Suprapubic skin (tissue), 4 donors: ENCODE results near the gene RNFT2. TPM values are rescaled to one million over a fixed set of nuclear protein-coding genes. Genes with fewer than 3 reads are reported as not detected.

Source experiments
- DNase-seq, 2 donors: peaks; one replicate each; pipeline ENCODE4 v3.0.0-alpha.2; 2019; ENCODE audit warnings: low spot score in 2 of 2
- H3K27ac ChIP-seq: fragments of 200-600 bp; sonication (generic); one replicate; pipeline ENCODE4 v1.5.1; 2019
- H3K27me3 ChIP-seq: fragments of 200-600 bp; sonication (generic); one replicate; pipeline ENCODE4 v1.5.1; 2019
- H3K36me3 ChIP-seq: fragments of 200-600 bp; sonication (generic); one replicate; pipeline ENCODE4 v1.5.1; 2019
- H3K4me1 ChIP-seq: fragments of 200-600 bp; sonication (generic); one replicate; pipeline ENCODE4 v1.5.1; 2019
- H3K4me3 ChIP-seq: fragments of 200-600 bp; sonication (generic); one replicate; pipeline ENCODE4 v1.5.1; 2019; ENCODE audit warnings: mild to moderate bottlenecking
- H3K9me3 ChIP-seq: fragments of 200-600 bp; sonication (generic); one replicate; pipeline ENCODE4 v1.5.1; 2019
- CTCF ChIP-seq, 2 donors: fragments of 200-600 bp in 1 of 2; fragments of 450-650 bp in 1 of 2; sonication (generic) in 1 of 2; IDR thresholded peaks; one replicate each; pipeline ENCODE4 v1.5.1; 2016 to 2019; ENCODE audit warnings: antibody characterized with exemption in 2 of 2, mild to moderate bottlenecking in 1 of 2, moderate library complexity in 1 of 2
- EP300 ChIP-seq: sonication (generic); formaldehyde crosslinking; IDR thresholded peaks from one replicate; pipeline ENCODE4 v1.6.1; 2017; ENCODE audit warnings: antibody characterized with exemption
- POLR2A ChIP-seq, 2 donors: fragments of 450-650 bp; IDR thresholded peaks; one replicate each; pipeline ENCODE4 v1.6.1; 2017; ENCODE audit warnings: antibody characterized with exemption in 2 of 2, mild to moderate bottlenecking in 2 of 2, moderate library complexity in 2 of 2
- POLR2AphosphoS5 ChIP-seq, 3 donors: sonication (generic); formaldehyde crosslinking; IDR thresholded peaks; one replicate each; pipeline ENCODE4 v1.6.1; 2017; ENCODE audit warnings: antibody characterized with exemption in 3 of 3
- WGBS: methylation state at CpG from one replicate; pipeline ENCODE4 v1.1.5; 2018; 5-methylcytosine and 5-hydroxymethylcytosine counted together
- total RNA-seq, 4 donors: library from RNA; depleted of rRNA; stranded (reverse); fragments of >200 nt; gene quantifications; one replicate each; pipeline ENCODE4 v1.1.0, GENCODE V29; 2016

RNFT2 gene
- total RNA-seq, 4 donors from 2014 or later: 0.40 to 1.4 (median 0.69) TPM

DNA sequence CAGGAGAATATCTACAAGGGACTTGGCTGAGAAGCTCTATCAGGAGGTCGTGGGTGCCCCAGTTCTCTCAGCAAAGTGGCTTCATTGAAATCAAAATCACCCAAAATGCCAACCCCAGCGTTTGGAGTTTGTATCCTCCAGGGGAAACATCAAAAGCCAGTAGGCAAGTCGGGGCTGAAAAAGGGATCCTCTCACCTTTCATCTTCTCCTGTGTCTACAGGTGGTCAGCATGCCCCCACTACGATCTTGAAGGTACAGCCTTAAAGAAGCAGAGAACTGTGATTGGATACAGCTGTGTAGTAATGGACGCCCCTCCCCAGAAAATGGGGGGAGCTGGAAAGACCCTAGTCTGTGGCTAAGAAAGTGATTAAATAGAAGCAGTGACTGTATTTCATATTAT lies 121.0 kb downstream of the RNFT2 start:
- H3K27me3 ChIP-seq: peaks cover 34% of the 10 kb centered on the region
- H3K9me3 ChIP-seq: no peaks in the 10 kb centered on the region
- H3K4me3 ChIP-seq: no peak overlapping the region
- DNase-seq: no peak
- no peaks in the 10 kb centered on the region for H3K4me1 ChIP-seq
- no peak overlapping the region for H3K27ac ChIP-seq
- TF ChIP-seq POLR2A (IDR thresholded peaks at IDR 0.05) (no peak), EP300 (no peak), POLR2AphosphoS5 (IDR thresholded peaks at IDR 0.05) (no peak), CTCF (IDR thresholded peaks at IDR 0.05) (no peak)
- no peaks in the 10 kb centered on the region for H3K36me3 ChIP-seq
- 27% methylated on average over 5 of the region's 5 CpGs for WGBS

GRCh38 chr12:116860263-116860662 lies 122.1 kb downstream of the RNFT2 start:
- no peak for DNase-seq
- Histone ChIP-seq H3K9me3 (no peaks in the 10 kb centered on the region), H3K4me1 (no peaks in the 10 kb centered on the region), H3K27me3 (peaks cover 28% of the 10 kb centered on the region), H3K4me3 (no peak overlapping the region), H3K27ac (no peak overlapping the region), H3K36me3 (no peaks in the 10 kb centered on the region)
- TF ChIP-seq EP300 (no peak), CTCF (IDR thresholded peaks at IDR 0.05) (no peak), POLR2AphosphoS5 (IDR thresholded peaks at IDR 0.05) (no peak), POLR2A (IDR thresholded peaks at IDR 0.05) (no peak)
- WGBS: 56% methylated on average over 3 of the region's 3 CpGs

DNA sequence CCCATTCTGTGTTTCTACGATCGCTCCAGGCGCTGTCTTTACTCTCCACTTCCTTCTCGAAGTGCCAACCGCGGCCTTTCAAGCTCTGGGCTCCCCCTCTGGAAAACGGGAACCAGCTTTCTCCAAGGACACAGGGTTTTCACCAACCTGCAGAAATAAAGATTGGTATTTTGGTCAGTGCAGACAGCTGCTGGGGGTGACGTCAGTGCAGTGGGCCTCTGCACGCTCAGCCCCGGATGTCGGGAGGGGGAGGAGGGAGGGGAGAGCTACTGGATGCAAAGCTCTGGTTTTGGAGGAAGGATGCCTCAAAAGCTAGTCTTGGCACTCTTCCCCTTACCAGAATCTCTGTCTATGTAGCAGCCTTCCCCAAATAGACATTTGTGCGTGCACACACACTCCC lies 123.2 kb downstream of the RNFT2 start:
- no peak overlapping the region for H3K27ac ChIP-seq
- 36% methylated on average over 12 of the region's 12 CpGs for WGBS
- peaks cover 24% of the 10 kb centered on the region for H3K27me3 ChIP-seq
- no peak for DNase-seq
- H3K4me3 ChIP-seq: no peak overlapping the region
- TF ChIP-seq POLR2A (IDR thresholded peaks at IDR 0.05) (no peak), CTCF (IDR thresholded peaks at IDR 0.05) (no peak)
- H3K36me3 ChIP-seq: no peaks in the 10 kb centered on the region
- H3K9me3 ChIP-seq: no peaks in the 10 kb centered on the region
- H3K4me1 ChIP-seq: no peaks in the 10 kb centered on the region

- Histone ChIP-seq H3K27ac (no peak overlapping the region), H3K9me3 (no peaks in the 10 kb centered on the region), H3K27me3 (peaks cover 18% of the 10 kb centered on the region), H3K4me3 (no peak overlapping the region), H3K4me1 (no peaks in the 10 kb centered on the region), H3K36me3 (no peaks in the 10 kb centered on the region)
- TF ChIP-seq CTCF (IDR thresholded peaks at IDR 0.05): no peak
- TF ChIP-seq POLR2AphosphoS5 (IDR thresholded peaks at IDR 0.05): no peak
- no peak for TF ChIP-seq POLR2A (IDR thresholded peaks at IDR 0.05)
- no peak for TF ChIP-seq EP300
- WGBS: 84% methylated on average over 4 of the region's 4 CpGs
- no peak for DNase-seq
Observed at GRCh38 chr12:116862167-116862566, 124.1 kb downstream of the RNFT2 start.

DNA sequence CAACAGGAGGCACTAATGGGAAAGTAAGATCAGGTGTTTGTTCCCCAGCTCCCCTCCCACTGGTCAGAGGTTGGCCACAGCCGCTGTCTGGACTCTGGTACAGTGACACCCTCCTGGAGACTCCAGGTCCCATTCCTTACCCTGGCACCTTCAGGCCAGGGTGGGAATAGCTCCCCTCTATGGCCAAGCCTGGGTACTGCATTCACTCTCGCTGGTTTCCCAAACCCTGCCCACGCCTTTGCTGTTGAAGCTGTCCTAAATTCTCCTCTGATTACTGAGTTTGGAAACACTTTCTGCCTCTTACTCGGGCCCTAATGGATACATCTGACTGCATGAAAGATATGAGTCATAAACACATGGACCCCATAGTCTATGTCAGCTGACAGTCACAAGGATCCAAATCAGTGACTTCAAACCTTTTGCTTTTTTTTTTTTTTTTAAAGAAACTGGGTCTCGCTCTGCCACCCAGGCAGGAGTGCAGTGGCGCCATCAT lies 125.2 kb downstream of the RNFT2 start:
- no peak for TF ChIP-seq POLR2AphosphoS5 (IDR thresholded peaks at IDR 0.05)
- no peak for TF ChIP-seq POLR2A (IDR thresholded peaks at IDR 0.05)
- TF ChIP-seq EP300: no peak
- no peak for TF ChIP-seq CTCF (IDR thresholded peaks at IDR 0.05)
- 38% methylated on average over 6 of the region's 6 CpGs for WGBS

More for the DNA sequence above, 125.2 kb downstream of the RNFT2 start:
- H3K27ac ChIP-seq: no peak overlapping the region
- H3K9me3 ChIP-seq: no peaks in the 10 kb centered on the region
- H3K36me3 ChIP-seq: no peaks in the 10 kb centered on the region
- H3K27me3 ChIP-seq: peaks cover 7% of the 10 kb centered on the region
- no peak for DNase-seq
- H3K4me3 ChIP-seq: no peak overlapping the region
- no peaks in the 10 kb centered on the region for H3K4me1 ChIP-seq
